HCT116 (cell line): Measurements from ENCODE around the gene DOCK1.

Experiments
- CTCF ChIP-seq, 3 experiments: fragments of 200-600 bp in 1 of 3; sonication (generic) in 1 of 3; IDR thresholded peaks in 2 of 3; conservative IDR thresholded peaks in 1 of 3; 2 replicates each; pipeline ENCODE4 v1.5.1; 2012 to 2017; ENCODE audit warnings: low read depth in 2 of 3, low read length in 2 of 3, antibody characterized with exemption in 1 of 3, borderline replicate concordance in 1 of 3, control low read depth in 1 of 3, mild to moderate bottlenecking in 1 of 3, mixed read lengths in 1 of 3, mixed run types in 1 of 3, moderate library complexity in 1 of 3; ENCODE audit not compliant: insufficient read depth in 1 of 3
- EGR1 ChIP-seq: IDR thresholded peaks from 2 replicates; pipeline ENCODE4 v1.6.1; 2012; ENCODE audit warnings: low read depth
- POLR2A ChIP-seq: IDR thresholded peaks from 2 replicates; pipeline ENCODE4 v1.7.0; 2011; ENCODE audit warnings: borderline replicate concordance; ENCODE audit not compliant: insufficient read depth, insufficient read length; ENCODE audit errors: extremely low read depth
- POLR2AphosphoS5 ChIP-seq: IDR thresholded peaks from 2 replicates; pipeline ENCODE4 v1.6.1; 2011; ENCODE audit warnings: mild to moderate bottlenecking, low read depth, low read length, moderate library complexity

GRCh38 chr10:127215866-127216265, 310.6 kb downstream of the DOCK1 start:
- TF ChIP-seq EGR1 (no peak), CTCF (IDR thresholded peaks at IDR 0.05 in 2 of 3, conservative IDR thresholded peaks at IDR 0.05 in 1 of 3; ENCODE audit: borderline replicate concordance in 1 of 3, insufficient read depth in 1 of 3, low read depth in 2 of 3, low read length in 2 of 3) (no peak), POLR2AphosphoS5 (no peak), POLR2A (no peak)
